GM19193 (cell line): Measurements from ENCODE around the gene FOXA2.

Experiments used
- POLR2A ChIP-seq: IDR thresholded peaks from 4 replicates; pipeline ENCODE4 v1.6.1; 2011; ENCODE audit not compliant: insufficient read depth, insufficient read length; ENCODE audit errors: extremely low read depth

FOXA2 gene

DNA sequence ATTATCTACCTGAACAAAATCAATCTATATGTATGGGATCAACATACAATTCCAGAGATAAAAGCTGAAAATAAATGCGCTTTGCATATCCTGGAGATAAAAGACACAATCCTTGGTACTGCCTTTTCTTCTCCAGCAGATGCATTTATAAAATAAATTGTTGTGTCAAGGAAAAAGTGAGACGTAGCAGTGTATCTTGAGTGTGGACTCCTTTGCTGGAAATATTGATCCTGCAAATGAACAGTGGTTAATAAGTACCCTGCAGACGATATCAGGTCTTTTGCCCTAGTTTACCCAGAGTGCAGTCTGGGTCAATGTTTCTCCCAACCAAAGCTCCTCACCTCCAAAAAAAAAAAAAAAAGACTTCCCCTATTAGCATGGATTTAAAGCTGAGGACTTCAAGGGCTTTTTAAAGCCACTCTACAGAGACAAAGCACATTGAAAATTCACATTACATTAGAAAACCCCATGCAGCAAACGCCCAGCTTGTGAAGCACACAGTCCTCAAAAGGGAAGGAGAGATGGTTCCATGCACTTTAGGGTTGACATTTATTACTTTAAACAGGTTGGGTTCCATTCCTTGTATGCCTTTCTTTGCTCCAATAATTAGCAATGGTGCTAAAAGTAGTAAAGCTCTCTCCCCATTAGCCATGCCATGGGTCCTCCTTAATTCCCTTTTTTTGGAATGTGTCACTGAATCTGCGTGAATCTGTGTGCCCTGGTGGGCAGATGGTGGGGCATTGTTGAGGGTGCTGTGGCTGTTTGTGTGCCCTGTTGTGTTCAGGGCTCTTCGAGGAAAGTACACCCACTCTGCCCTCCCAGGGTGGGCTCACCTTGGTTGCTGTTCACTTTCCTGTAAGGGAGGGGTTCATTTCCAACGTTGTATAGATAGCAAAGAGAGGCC lies 21.1 kb downstream of the FOXA2 start:
- no peak for TF ChIP-seq POLR2A

DNA sequence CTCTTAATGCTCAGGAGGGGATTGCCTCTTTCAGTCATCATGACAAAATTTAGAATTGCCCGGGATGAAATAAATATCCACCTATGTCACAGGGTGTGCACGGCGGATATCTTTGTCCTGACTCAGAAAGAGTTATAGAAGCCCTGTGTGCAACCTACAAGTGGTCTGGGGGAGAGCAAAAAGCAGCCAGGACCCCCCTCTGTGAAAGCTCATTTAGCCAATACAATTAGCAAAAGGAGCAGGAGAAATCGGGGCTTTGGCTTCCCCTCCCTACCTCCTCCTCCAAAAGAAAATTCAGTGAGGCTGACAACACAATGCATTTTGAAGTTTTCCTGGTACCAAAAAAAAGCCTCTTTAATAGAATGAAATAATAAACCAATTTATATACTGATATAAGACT lies 21.8 kb downstream of the FOXA2 start:
- no peak for TF ChIP-seq POLR2A

DNA sequence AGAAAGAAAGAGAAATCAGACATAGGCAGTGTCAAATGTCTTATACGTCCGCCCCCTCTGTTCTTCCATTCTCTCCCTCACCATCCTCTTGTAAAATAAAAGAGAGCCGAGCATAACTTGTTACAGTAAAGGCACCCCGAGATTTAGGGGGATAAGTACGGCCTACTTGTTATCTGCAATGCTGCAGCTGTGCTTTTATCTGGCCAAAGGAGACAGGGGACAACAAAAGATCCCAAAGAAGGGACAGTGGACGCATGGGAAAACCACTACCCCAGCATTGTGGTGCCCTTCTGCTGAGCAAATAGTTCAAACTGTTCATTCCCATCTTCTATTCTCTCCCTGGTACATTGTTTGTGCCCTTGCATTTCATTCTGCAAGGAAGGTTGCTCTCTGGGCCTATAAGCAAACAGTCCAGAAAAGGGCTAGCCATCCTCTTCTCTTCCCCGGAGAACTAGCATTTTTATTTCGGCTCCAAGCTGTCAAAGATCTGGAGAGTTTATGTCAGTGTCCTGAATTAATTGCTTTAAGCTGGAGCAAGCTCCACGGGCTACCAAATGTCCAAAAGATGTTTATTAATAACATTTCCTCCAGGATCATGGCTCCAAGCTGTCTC lies 22.3 kb downstream of the FOXA2 start:
- no peak for TF ChIP-seq POLR2A

DNA sequence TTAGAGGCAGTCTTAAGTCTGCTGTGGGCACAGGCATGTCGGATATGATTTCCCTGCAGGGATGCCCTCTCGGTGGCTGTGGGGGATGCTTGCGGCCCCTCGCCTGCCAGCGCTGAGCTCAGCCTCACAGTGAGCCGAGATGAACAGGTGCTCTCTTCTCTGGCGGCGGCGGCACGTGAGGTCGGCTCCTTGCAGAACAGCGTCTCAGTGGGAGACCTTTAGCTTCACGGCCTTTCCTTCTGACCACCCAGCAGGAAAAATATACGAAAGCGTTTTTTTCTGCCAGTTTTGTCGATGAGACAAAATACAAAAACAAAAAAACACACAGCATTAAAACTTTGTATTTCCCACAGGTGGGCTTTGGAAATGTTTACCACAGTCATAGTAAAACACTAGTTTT lies 23.6 kb downstream of the FOXA2 start:
- no peak for TF ChIP-seq POLR2A

DNA sequence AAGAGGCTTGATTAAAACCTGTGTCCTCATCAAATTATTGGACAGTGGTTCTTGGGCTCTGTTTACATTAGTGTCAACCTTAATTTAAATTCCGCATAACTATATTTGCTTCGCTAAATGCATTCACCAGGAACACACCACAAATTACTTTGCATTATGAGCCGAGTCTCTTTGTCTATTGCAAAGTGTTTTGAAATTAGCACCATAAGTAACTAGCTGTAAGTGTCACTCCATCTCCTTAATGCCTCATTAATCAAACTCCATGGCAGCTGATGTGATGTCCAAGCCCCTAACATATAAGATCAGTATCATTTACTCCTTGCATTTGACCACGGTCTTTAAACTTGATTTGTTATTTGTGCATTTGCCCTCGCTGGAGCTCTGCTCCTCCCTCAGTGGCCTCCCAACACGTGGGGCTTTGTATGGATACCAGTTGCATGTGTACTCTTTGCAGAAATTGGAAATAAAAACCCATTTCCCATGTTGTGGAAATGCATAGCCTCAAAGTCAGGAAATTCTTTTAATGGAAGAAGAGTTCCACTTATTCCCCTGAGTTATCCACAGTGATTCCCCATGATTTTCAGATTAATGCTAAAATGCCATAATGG lies 24.6 kb downstream of the FOXA2 start:
- no peak for TF ChIP-seq POLR2A

DNA sequence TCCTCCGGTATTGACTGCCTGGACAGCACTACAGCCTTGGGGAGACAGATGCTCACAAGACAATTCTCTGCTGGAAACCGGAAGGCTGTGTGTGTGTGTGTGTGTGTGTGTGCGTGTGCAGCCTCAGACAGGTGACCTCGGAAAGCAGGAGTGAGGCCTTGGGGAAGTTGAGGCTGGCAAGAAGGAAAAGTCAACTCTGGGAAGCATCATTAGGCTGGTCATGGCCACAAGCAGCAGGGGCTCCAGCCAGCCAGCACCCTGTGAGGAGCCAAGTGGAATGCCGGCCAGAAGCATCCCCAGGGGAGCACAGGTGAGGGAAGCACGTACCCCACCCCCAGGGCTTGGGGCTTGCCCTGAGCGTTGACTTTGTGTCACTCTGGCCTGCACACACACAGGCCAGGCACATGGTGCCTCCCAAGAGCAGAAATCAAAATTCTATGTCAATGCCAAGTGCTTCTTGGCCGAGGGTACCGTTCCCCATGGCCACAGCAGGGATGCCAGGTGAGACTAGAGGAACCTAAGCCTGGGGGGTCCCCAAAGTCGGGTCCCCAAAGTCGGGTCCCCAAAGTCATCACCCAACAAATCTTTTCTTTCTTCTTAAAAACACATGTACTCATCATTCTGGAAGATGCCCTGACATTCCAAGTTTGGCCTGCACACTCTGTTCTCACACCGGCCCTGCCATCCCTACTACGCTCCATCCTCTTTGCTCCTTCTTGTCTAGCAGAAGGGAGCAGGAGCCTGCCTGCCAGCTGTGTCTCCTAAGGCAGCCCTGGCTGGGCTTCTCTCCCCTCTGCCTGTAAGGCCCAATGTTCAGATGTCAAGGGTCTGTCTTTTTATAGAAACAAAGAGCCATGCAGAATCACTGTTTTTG lies 26.7 kb downstream of the FOXA2 start:
- no peak for TF ChIP-seq POLR2A

DNA sequence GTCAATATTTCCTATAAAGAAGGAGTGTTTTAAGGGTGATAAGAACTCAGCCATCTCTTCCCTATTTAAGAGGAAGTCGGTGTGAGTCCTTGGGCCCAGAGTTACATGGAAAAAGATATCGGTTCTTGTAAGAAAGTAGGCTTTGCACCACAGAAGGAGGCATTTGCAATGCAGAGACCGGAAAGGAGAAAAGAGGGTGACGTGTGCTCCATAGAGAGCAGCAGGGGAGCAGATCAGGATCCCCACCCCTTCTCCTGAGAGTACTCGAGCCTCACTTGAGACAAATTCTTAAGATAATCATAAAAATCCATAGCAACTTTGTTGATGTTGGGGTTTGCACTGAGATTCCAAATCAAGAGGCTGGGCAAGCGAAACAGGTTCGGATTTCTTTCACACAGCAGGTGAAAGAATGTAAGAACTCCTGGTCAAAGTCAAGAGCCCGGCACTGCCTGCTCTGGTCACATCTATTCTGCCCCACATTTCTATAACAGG lies 27.8 kb downstream of the FOXA2 start:
- no peak for TF ChIP-seq POLR2A

DNA sequence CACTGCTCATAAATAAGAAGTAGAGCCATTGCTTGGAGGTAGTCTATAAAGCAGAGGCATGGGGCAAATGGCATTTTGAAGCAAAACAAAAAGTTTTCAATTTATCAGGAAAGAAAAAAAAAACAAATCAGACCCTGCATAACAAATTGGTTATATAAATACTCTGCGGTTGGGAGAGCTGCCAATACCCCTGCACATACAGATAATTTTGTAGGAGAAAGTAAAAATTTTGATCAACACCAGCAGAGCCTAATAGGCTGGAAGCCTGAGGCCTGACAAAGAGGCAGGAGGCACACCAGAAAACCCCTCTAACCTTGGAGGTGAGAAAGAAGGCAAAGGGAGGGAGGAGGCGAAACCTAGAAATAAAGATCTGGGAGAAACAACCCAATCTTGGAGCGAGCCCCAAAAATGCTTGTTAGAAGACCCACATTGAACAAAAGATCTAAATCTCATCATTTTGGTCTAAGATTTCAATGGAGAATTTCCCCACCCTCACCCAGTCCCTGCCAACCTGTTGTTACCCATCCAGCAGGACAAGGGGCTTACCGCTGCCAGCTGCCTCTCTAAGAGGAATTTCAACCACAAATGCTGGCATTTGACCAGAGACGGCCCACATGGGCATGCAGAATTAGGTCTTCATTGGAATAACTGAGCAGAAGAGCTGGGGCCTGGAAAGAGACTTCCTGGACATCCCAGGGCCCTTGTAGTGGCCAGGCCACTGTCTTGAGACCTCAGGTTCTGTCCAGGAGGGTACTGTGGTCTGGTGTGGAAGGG lies 28.4 kb downstream of the FOXA2 start:
- no peak for TF ChIP-seq POLR2A

DNA sequence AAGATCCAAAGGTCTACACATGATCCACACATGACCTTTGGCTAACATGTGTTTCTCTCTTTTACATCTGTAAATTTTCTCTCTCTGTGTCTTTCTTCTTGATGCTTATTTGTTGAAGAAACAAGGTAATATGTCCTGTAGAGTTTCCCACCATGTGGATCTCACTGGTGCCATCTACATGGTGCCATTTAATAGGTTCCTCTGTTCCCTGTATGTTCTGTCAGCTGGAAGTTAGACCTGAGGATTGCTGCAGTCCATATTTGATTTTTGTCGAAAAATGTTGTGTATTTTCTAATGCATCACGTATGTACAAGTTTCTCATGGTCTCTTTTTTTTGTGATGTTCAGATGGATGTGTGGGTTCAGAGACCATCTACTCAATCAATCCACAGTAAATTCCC lies 30.0 kb downstream of the FOXA2 start:
- TF ChIP-seq POLR2A = no peak

DNA sequence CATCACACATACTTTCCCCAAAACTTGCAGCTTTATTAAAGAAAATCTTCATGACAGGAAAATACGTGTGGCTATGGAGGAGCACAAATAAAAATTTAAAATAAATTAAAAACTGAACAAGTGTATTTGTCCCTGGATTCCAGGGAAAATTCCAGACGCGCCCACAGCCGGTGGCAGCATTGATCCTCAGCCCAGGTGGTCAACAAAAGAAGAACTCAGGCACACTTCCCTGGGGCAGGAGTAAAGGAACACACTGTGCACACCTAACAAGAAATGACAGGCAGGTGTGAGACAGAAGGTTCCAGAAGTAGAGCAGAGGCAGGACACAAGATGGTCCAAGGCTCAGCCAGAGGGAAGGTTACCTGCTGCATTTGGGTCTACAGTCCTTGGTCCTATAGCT lies 36.3 kb downstream of the FOXA2 start:
- no peak for TF ChIP-seq POLR2A

DNA sequence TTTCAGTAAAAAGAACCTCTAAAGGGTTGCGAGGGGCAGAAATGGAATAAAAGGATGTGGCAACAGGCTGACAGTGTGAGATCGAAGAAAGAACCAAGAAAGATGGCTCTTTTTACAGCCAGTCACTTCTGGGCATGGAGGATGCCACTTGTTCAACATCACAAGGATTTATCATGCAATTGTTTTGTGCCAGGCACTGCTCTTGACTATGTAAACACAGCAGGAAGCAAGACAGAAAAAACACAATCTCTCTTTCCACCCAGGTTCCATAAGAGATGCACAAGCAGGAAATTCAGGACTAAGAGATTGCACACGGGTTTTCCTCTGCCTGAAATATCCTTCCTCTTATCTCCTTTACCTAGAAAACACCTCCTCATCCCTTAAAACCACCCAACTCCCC lies 38.0 kb downstream of the FOXA2 start:
- no peak for TF ChIP-seq POLR2A

DNA sequence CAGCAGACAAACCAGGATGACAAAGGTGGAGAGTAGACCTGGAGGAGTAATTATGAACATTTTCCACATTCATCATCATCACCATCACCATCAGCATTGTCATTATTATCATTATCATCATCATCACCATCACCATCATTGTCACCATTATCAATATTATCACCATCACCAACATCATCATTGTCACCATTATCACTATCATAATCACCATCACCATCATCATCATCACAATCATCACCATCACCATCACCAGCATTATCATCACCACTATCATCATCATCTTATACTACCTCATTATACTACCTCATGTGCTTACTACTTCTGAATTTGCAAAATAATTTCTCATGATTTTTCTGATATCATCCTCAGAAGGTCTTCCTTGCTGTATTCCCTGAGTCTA lies 39.3 kb downstream of the FOXA2 start:
- TF ChIP-seq POLR2A = no peak

DNA sequence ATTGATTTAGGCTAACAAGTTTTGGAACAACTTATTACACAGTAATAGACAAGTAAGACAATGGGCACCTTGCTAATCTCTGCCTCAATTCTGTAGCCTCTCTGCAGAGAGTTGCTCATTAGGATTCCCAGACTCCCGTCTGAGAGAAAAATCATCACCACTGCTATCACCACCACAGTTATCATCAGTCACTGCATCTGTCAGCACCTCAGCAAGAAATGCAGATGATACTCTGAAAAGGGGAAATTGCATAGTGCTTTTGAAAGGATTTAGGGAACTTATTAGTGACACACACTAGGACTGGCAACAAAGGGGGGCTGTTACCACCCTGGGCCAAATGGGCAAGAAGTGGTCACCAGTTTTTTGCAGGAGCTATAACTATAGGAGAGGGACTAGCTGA lies 39.9 kb downstream of the FOXA2 start:
- TF ChIP-seq POLR2A = no peak

DNA sequence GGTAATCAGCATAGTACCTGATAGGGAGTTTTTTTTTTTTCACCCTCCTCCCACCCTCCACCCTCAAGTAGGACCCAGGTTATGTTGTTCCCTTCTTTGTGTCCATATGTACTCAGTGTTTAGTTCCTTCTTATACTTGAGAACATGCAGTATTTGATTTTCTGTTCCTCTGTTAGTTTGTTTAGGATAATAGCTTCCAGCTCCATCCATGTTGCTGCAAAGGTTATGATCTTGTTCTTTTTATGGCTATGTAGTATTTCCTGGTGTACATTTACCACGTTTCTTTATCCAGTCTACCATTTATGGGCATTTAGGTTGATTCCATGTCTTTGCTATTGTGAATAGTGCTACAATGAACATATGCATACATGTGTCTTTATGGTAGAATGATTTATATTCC lies 41.9 kb downstream of the FOXA2 start:
- TF ChIP-seq POLR2A = no peak

DNA sequence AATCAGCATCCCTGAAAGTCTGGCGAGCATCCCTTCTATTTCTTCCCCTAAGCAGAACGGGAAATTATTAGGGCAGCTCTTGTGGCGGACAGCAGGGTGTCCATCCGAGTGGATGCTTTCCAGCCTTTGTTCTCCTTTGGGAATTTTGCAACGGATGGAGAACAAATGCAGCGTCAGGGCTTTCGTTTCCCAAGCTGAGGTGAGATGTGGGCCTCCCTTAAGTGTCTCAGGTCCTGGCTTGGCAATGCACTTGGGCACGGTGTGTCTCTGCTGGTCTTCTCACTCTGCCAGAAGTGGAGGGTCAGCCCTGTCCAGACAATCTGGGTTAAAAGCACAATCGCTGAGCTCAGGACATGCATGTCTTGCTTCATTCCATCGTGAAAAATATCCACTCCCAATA lies 43.5 kb downstream of the FOXA2 start:
- TF ChIP-seq POLR2A = no peak
